Neural progenitor cell (in vitro differentiated cells): ENCODE data around the gene TPD52L1.

Experiments
- EZH2 ChIP-seq: fragments of 200-600 bp; sonication (generic); IDR thresholded peaks from 2 replicates; pipeline ENCODE4 v1.6.1; 2017; ENCODE audit warnings: antibody characterized with exemption, mild to moderate bottlenecking, moderate library complexity
- TF ChIP-seq, protein P1 (sequence below): fragments of 200-600 bp; sonication (generic); IDR thresholded peaks from 2 replicates; pipeline ENCODE4 v1.5.1; 2017; ENCODE audit warnings: antibody characterized with exemption, mild to moderate bottlenecking

DNA sequence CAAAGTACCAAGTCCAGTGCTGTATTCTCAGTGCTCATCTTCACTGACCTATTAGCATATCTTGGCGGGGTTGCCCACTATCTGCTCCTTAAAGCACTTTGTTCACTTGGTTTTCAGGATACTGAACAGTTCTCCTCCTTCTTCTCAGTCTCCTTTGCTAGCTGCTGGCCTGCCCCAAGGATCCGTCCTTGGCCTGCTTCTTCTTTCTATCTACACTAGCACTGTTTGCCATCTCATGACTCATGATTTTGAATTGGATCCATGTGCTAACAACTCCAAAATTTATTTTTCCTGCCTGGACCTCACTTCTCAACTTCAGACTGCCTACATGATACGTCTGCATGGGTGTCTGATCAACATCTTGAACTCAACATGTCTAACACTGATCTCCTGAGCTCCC is 15.5 kb downstream of the TPD52L1 start:
- TF ChIP-seq, protein P1, sequence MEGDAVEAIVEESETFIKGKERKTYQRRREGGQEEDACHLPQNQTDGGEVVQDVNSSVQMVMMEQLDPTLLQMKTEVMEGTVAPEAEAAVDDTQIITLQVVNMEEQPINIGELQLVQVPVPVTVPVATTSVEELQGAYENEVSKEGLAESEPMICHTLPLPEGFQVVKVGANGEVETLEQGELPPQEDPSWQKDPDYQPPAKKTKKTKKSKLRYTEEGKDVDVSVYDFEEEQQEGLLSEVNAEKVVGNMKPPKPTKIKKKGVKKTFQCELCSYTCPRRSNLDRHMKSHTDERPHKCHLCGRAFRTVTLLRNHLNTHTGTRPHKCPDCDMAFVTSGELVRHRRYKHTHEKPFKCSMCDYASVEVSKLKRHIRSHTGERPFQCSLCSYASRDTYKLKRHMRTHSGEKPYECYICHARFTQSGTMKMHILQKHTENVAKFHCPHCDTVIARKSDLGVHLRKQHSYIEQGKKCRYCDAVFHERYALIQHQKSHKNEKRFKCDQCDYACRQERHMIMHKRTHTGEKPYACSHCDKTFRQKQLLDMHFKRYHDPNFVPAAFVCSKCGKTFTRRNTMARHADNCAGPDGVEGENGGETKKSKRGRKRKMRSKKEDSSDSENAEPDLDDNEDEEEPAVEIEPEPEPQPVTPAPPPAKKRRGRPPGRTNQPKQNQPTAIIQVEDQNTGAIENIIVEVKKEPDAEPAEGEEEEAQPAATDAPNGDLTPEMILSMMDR = no peak
- no peak for TF ChIP-seq EZH2
